SU-DHL-6 (cell line): ENCODE data around the gene ZNF550.

Experiments used
- CTCF ChIP-seq: fragments of 200-600 bp; sonication (generic); IDR thresholded peaks from one replicate; pipeline ENCODE4 v1.5.1; 2017; ENCODE audit warnings: antibody characterized with exemption, mild to moderate bottlenecking, low read length, moderate library complexity; ENCODE audit not compliant: insufficient read depth, poor library complexity, severe bottlenecking
- EZH2phosphoT487 ChIP-seq: fragments of 200-600 bp; sonication (generic), shearing (Covaris generic); conservative IDR thresholded peaks from 2 replicates; pipeline ENCODE4 v1.6.1; 2018; ENCODE audit warnings: mild to moderate bottlenecking, antibody characterized with exemption, low read length, moderate library complexity, mixed read lengths

- TF ChIP-seq CTCF: no peak
- no peak for TF ChIP-seq EZH2phosphoT487
Observed at GRCh38 chr19:57511484-57511883, 48.2 kb downstream of the ZNF550 start.
